Peyer's patch (tissue), 4 donors: ENCODE measurements around the gene NRXN3. TPM values are rescaled to one million over a fixed set of nuclear protein-coding genes. Genes with fewer than 3 reads are reported as not detected.
"Not testable (repeated sequence)": the region's sequence is repeated elsewhere in the genome, so short reads cannot be mapped to it uniquely, and the experiment has no call there.

Experiments
- DNase-seq, 3 donors: peaks; one replicate each; pipeline ENCODE4 v3.0.0-alpha.2; 2017 to 2019
- H3K27ac ChIP-seq, 4 donors: fragments of 200-600 bp; sonication (generic); one replicate each; pipeline ENCODE4 v1.5.1; 2016 to 2019
- H3K27me3 ChIP-seq, 2 donors: fragments of 200-600 bp; sonication (generic); one replicate each; pipeline ENCODE4 v1.5.1; 2019
- H3K36me3 ChIP-seq, 3 donors: fragments of 200-600 bp; sonication (generic); one replicate each; pipeline ENCODE4 v1.5.1; 2016 to 2019
- H3K4me1 ChIP-seq, 4 donors: fragments of 200-600 bp; sonication (generic); one replicate each; pipeline ENCODE4 v1.5.1; 2016 to 2019
- H3K4me3 ChIP-seq, 4 donors: fragments of 200-600 bp; sonication (generic); 1 replicate in 3 of 4; 2 replicates in 1 of 4; pipeline ENCODE4 v1.5.1; 2016 to 2019; ENCODE audit warnings: mild to moderate bottlenecking in 1 of 4
- H3K9me3 ChIP-seq, 4 donors: fragments of 200-600 bp; sonication (generic); one replicate each; pipeline ENCODE4 v1.5.1; 2016 to 2019; ENCODE audit warnings: mild to moderate bottlenecking in 1 of 4
- POLR2A ChIP-seq, 2 donors: fragments of 450-650 bp; IDR thresholded peaks; one replicate each; pipeline ENCODE4 v1.5.1; 2017; ENCODE audit warnings: antibody characterized with exemption in 2 of 2, mild to moderate bottlenecking in 2 of 2, moderate library complexity in 2 of 2
- total RNA-seq, 4 donors: library from RNA; depleted of rRNA; stranded (reverse); fragments of >200 nt; gene quantifications; one replicate each; pipeline ENCODE4 v1.1.0, GENCODE V29; 2016
- TF ChIP-seq, protein P1 (sequence below), 6 experiments: fragments of 450-650 bp in 4 of 6; fragments of 200-600 bp in 2 of 6; sonication (generic) in 1 of 6; IDR thresholded peaks; one replicate each; pipeline ENCODE4 v1.5.1; 2017 to 2019; ENCODE audit warnings: antibody characterized with exemption in 6 of 6, mild to moderate bottlenecking in 3 of 6, moderate library complexity in 1 of 6

Gene NRXN3
- total RNA-seq, 4 donors from 2014 or later: 1.6 to 10.2 (median 4.4) TPM

DNA sequence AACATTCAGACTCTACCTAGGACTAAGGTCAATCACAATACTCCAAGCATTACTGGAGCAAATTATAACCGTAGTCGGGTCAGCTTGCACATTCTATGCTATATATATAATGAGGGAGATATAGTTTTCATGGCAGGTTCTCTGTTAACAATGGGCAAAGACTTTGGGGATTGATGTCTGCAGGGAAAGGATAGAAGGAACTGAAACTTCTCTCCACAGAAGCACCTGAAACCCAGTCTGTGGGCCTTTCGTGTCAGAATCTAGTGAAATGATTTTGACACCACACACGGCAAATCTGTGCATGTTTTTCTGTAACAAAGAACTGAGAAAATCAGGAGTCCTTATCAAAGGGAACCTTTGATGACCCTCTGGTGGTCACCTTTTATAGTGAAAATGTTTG is 847.4 kb downstream of the NRXN3 start:
- Histone ChIP-seq H3K9me3 (no peaks in the 10 kb centered on the region), H3K36me3 (no peaks in the 10 kb centered on the region), H3K4me3 (no peak overlapping the region), H3K27ac (no peak overlapping the region), H3K4me1 (no peaks in the 10 kb centered on the region), H3K27me3 (no peaks in the 10 kb centered on the region)
- TF ChIP-seq, protein P1, sequence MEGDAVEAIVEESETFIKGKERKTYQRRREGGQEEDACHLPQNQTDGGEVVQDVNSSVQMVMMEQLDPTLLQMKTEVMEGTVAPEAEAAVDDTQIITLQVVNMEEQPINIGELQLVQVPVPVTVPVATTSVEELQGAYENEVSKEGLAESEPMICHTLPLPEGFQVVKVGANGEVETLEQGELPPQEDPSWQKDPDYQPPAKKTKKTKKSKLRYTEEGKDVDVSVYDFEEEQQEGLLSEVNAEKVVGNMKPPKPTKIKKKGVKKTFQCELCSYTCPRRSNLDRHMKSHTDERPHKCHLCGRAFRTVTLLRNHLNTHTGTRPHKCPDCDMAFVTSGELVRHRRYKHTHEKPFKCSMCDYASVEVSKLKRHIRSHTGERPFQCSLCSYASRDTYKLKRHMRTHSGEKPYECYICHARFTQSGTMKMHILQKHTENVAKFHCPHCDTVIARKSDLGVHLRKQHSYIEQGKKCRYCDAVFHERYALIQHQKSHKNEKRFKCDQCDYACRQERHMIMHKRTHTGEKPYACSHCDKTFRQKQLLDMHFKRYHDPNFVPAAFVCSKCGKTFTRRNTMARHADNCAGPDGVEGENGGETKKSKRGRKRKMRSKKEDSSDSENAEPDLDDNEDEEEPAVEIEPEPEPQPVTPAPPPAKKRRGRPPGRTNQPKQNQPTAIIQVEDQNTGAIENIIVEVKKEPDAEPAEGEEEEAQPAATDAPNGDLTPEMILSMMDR (IDR thresholded peaks at IDR 0.05): no peak
- no peak for TF ChIP-seq POLR2A (IDR thresholded peaks at IDR 0.05)
- DNase-seq: no peak

DNA sequence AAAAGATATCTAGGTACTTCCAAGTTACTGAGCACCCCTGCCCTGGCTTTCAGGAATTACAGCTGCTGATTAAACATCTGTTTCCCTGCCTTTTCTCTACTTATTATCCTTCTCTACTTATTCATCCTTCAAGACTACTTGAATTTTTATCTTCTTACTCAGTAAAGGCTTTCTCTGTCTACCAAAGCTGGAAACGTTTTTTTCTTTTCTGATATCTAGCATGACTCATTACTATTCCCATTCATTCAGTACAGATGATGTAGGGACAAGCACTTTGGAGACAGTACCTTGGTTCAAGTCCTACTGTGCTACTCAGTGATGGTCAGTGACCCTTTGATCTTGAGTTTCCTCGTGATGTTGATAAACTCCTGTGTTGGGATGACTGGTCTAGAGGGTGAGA is 848.7 kb downstream of the NRXN3 start:
- TF ChIP-seq, protein P1 (IDR thresholded peaks at IDR 0.05): no peak
- TF ChIP-seq POLR2A (IDR thresholded peaks at IDR 0.05): no peak
- H3K4me1 ChIP-seq: no peaks in the 10 kb centered on the region
- no peaks in the 10 kb centered on the region for H3K36me3 ChIP-seq
- no peaks in the 10 kb centered on the region for H3K27me3 ChIP-seq
- H3K9me3 ChIP-seq: no peaks in the 10 kb centered on the region
- DNase-seq: no peak
- no peak overlapping the region for H3K4me3 ChIP-seq
- H3K27ac ChIP-seq: no peak overlapping the region

DNA sequence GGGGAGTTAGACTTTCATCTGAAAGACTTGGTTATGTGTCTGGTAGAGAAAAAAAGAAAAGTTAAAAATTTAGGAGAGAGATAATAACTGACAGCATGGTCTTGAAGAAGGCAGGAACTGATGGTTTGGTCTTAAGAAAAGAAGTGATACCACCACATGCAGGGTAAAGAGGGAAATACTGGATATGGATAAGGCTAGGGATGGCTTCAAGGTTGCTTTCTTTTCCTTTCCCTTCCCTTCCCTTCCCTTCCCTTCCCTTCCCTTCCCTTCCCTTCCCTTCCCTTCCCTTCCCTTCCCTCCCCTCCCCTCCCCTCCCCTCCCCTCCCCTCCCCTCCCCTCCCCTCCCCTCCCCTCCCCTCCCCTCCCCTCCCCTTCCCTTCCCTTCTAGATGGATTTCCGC is 849.7 kb downstream of the NRXN3 start:
- not testable (repeated sequence) for H3K4me3 ChIP-seq, H3K4me1 ChIP-seq, H3K27ac ChIP-seq, H3K9me3 ChIP-seq, H3K27me3 ChIP-seq, DNase-seq, H3K36me3 ChIP-seq

DNA sequence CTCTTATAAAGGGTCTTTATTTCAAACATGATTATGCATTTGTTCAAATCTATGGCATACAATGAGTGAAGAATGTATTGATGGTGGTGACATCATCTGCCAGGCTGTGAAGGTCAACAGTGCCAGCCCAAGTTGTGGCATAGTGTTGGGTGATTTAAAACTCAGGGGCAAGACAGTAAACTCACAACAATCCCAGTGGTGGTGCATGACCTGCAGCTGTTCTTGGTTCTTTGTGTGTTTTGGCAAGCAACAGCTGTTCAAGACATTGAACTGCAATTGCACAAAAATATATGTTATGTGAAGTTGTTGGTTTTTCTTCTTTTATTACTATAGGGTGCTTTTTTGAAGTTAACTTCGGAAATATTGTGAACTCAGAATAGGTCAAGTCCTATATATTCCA is 851.6 kb downstream of the NRXN3 start:
- no peak overlapping the region for H3K27ac ChIP-seq
- no peaks in the 10 kb centered on the region for H3K4me1 ChIP-seq
- no peak overlapping the region for H3K4me3 ChIP-seq
- TF ChIP-seq, protein P1 (IDR thresholded peaks at IDR 0.05): no peak
- no peak for TF ChIP-seq POLR2A (IDR thresholded peaks at IDR 0.05)
- DNase-seq: no peak
- no peaks in the 10 kb centered on the region for H3K36me3 ChIP-seq
- H3K27me3 ChIP-seq: no peaks in the 10 kb centered on the region
- no peaks in the 10 kb centered on the region for H3K9me3 ChIP-seq

DNA sequence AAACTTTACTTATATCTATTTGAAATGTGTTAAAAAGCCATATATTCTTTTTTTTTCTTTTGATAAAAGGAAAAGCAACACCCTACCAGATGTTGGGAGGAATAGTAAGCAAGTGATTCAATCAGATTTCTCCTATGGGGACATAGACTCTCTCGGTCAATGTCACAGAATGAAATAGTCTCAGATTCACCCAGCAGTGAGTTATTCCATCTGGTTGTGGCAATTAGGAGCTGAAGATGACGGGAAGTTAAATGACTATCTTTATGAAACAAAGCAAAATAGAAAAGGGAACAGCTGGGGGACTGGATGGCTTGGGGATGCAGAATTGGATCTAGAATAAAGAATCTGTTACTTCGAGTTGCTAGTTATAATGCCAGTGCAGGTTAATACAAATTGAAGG is 857.0 kb downstream of the NRXN3 start:
- no peak overlapping the region for H3K27ac ChIP-seq
- no peaks in the 10 kb centered on the region for H3K9me3 ChIP-seq
- H3K27me3 ChIP-seq: no peaks in the 10 kb centered on the region
- no peak for DNase-seq
- TF ChIP-seq, protein P1 (IDR thresholded peaks at IDR 0.05): no peak
- no peak for TF ChIP-seq POLR2A (IDR thresholded peaks at IDR 0.05)
- H3K4me1 ChIP-seq: no peaks in the 10 kb centered on the region
- H3K4me3 ChIP-seq: no peak overlapping the region
- no peaks in the 10 kb centered on the region for H3K36me3 ChIP-seq

DNA sequence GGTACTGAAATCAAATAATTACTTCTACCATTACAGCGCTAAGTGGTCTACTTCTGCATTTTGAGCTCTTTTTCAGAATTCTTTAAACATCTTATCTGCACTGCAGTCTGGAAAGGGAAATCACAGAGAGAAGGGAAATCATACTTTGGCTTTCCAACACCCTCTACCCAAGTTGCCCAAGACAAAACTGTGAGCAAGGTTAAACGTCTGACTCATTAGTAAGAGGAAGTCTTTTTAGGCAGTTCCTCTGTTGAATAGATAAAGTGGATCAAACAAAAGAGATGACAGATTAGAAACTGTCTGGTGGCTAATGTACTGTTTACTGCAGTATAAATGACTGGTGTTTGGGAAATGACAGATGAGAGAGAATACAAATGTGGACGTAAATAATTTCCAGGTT is 858.1 kb downstream of the NRXN3 start:
- no peaks in the 10 kb centered on the region for H3K36me3 ChIP-seq
- TF ChIP-seq POLR2A (IDR thresholded peaks at IDR 0.05): no peak
- TF ChIP-seq, protein P1 (IDR thresholded peaks at IDR 0.05): no peak
- no peaks in the 10 kb centered on the region for H3K4me1 ChIP-seq
- no peak overlapping the region for H3K27ac ChIP-seq
- no peaks in the 10 kb centered on the region for H3K27me3 ChIP-seq
- no peak for DNase-seq
- H3K9me3 ChIP-seq: no peaks in the 10 kb centered on the region
- H3K4me3 ChIP-seq: no peak overlapping the region
